H1 (cell line): ENCODE results near the gene KCND3. TPM values are rescaled to one million over a fixed set of nuclear protein-coding genes. Genes with fewer than 3 reads are reported as not detected.

Experiments
- CTCF ChIA-PET: fragments of 300-600 bp; sonication (Branson Sonifier 250); formaldehyde crosslinking; loops from one replicate; lab custom pipeline; 2021; ENCODE audit not compliant: partially characterized antibody; lab: Charles Lee
- POLR2A ChIA-PET: fragments of 300-600 bp; sonication (Branson Sonifier 250); formaldehyde crosslinking; loops from one replicate; lab custom pipeline; 2021; ENCODE audit warnings: inconsistent platforms; ENCODE audit not compliant: partially characterized antibody; lab: Charles Lee
- DNase-seq, 2 experiments: peaks; one replicate each; pipeline versions ENCODE4 v3.0.0 to v3.0.0-alpha.2; 2010 to 2022; ENCODE audit warnings: low spot score in 2 of 2, low read depth in 1 of 2, mixed read lengths in 1 of 2
- FAIRE-seq: peaks from 2 replicates; lab custom pipeline; 2011; peaks lifted over from hg19 to GRCh38; lab: Jason Lieb, UNC
- H2AFZ ChIP-seq: 2 replicates; pipeline ENCODE4 v1.8.1; 2012; ENCODE audit warnings: low read length, inconsistent platforms
- H2AK5ac ChIP-seq: 2 replicates; pipeline ENCODE4 v1.6.1; 2013; ENCODE audit warnings: low read depth, low read length
- H2BK120ac ChIP-seq: replicated peaks from 2 replicates; pipeline ENCODE3; 2013; ENCODE audit warnings: low read depth, low read length, inconsistent platforms
- H2BK12ac ChIP-seq: 2 replicates; pipeline ENCODE4 v1.6.1; 2013; ENCODE audit warnings: low read depth, low read length
- H2BK15ac ChIP-seq: 2 replicates; pipeline ENCODE4 v1.6.1; 2013; ENCODE audit warnings: low read length
- H2BK20ac ChIP-seq: 2 replicates; pipeline ENCODE4 v1.6.1; 2013; ENCODE audit warnings: low read length
- H2BK5ac ChIP-seq: 2 replicates; pipeline ENCODE4 v1.6.1; 2013; ENCODE audit warnings: low read depth, low read length
- H3K14ac ChIP-seq: 2 replicates; pipeline ENCODE4 v1.6.1; 2013; ENCODE audit warnings: inconsistent platforms; ENCODE audit not compliant: insufficient read length
- H3K18ac ChIP-seq: 2 replicates; pipeline ENCODE4 v1.6.1; 2013; ENCODE audit warnings: low read length; ENCODE audit errors: extremely low read depth
- H3K23ac ChIP-seq: 2 replicates; pipeline ENCODE4 v1.6.1; 2013; ENCODE audit warnings: inconsistent platforms; ENCODE audit not compliant: insufficient read length
- H3K23me2 ChIP-seq: 2 replicates; pipeline ENCODE4 v1.6.1; 2013; ENCODE audit warnings: low read depth, low read length
- H3K27ac ChIP-seq: 2 replicates; pipeline ENCODE4 v1.6.1; 2011; ENCODE audit warnings: low read depth, low read length, inconsistent platforms
- H3K27me3 ChIP-seq, 4 experiments: replicated peaks in 1 of 4; 1 replicate in 1 of 4; 2 replicates in 3 of 4; pipeline versions ENCODE4 v1.6.1 to v1.8.1; 2011 to 2013; ENCODE audit warnings: low read length in 3 of 4, mild to moderate bottlenecking in 3 of 4, inconsistent platforms in 2 of 4, mixed read lengths in 2 of 4, moderate library complexity in 1 of 4; ENCODE audit not compliant: control insufficient read depth in 3 of 4, insufficient read depth in 3 of 4; ENCODE audit errors: extremely low read depth in 1 of 4
- H3K36me3 ChIP-seq, 4 experiments: 2 replicates each; pipeline versions ENCODE4 v1.6.1 to v1.8.1; 2011 to 2013; ENCODE audit warnings: mild to moderate bottlenecking in 4 of 4, low read length in 3 of 4, moderate library complexity in 2 of 4, control low read depth in 1 of 4, inconsistent platforms in 1 of 4; ENCODE audit not compliant: insufficient read depth in 4 of 4, control insufficient read depth in 2 of 4
- H3K4ac ChIP-seq: replicated peaks from 2 replicates; pipeline ENCODE3; 2013; ENCODE audit warnings: low read length, low read depth, mixed read lengths, inconsistent platforms; ENCODE audit not compliant: insufficient read length
- H3K4me1 ChIP-seq, 4 experiments: replicated peaks in 1 of 4; 1 replicate in 1 of 4; 2 replicates in 3 of 4; pipeline versions ENCODE4 v1.6.1 to v1.8.1; 2011 to 2013; ENCODE audit warnings: low read length in 3 of 4, inconsistent platforms in 2 of 4, mixed read lengths in 1 of 4; ENCODE audit not compliant: insufficient read depth in 4 of 4, control insufficient read depth in 3 of 4
- H3K4me2 ChIP-seq, 2 experiments: 2 replicates each; pipeline versions ENCODE4 v1.6.1 to v1.8.1; 2011 to 2013; ENCODE audit warnings: low read depth in 2 of 2, low read length in 2 of 2, control low read depth in 1 of 2, inconsistent platforms in 1 of 2, mild to moderate bottlenecking in 1 of 2; ENCODE audit not compliant: insufficient read depth in 1 of 2
- H3K4me3 ChIP-seq, 4 experiments: fragments of 200-600, 300-600 bp in 1 of 4; sonication (generic), shearing (Covaris generic), sonication (Bioruptor Twin) in 1 of 4; 2 replicates each; pipeline versions ENCODE4 v1.5.1 to v1.8.1; 2011 to 2016; ENCODE audit warnings: low read length in 4 of 4, low read depth in 3 of 4, control low read depth in 2 of 4, inconsistent platforms in 2 of 4, mild to moderate bottlenecking in 2 of 4, mixed read lengths in 1 of 4, moderate library complexity in 1 of 4; ENCODE audit not compliant: insufficient read depth in 2 of 4; ENCODE audit errors: extremely low read depth in 1 of 4
- H3K56ac ChIP-seq: replicated peaks from 2 replicates; pipeline ENCODE3; 2013; ENCODE audit warnings: low read depth, mild to moderate bottlenecking, mixed read lengths, low read length, inconsistent platforms; ENCODE audit not compliant: insufficient read length
- H3K79me1 ChIP-seq: 2 replicates; pipeline ENCODE4 v1.6.1; 2013; ENCODE audit warnings: low read depth, low read length, control low read depth
- H3K79me2 ChIP-seq, 2 experiments: 2 replicates each; pipeline versions ENCODE4 v1.6.1 to v1.8.1; 2012 to 2013; ENCODE audit warnings: low read length in 2 of 2, mild to moderate bottlenecking in 2 of 2, inconsistent platforms in 1 of 2; ENCODE audit not compliant: insufficient read depth in 2 of 2, control insufficient read depth in 1 of 2
- H3K9ac ChIP-seq, 4 experiments: replicated peaks in 1 of 4; 1 replicate in 1 of 4; 2 replicates in 3 of 4; pipeline versions ENCODE4 v1.6.1 to v1.8.1; 2011 to 2013; ENCODE audit warnings: low read depth in 3 of 4, low read length in 3 of 4, control low read depth in 2 of 4, mild to moderate bottlenecking in 2 of 4, moderate library complexity in 2 of 4, inconsistent platforms in 1 of 4; ENCODE audit errors: extremely low read depth in 1 of 4
- H3K9me3 ChIP-seq, 2 experiments: 2 replicates each; pipeline versions ENCODE4 v1.6.1 to v1.8.1; 2012 to 2013; ENCODE audit warnings: mild to moderate bottlenecking in 2 of 2, moderate library complexity in 2 of 2, control low read depth in 1 of 2, inconsistent platforms in 1 of 2, low read depth in 1 of 2, low read length in 1 of 2, mixed read lengths in 1 of 2; ENCODE audit not compliant: insufficient read depth in 2 of 2
- H4K20me1 ChIP-seq, 2 experiments: replicated peaks in 1 of 2; 2 replicates each; pipeline versions ENCODE3 to v1.8.1; 2011 to 2013; ENCODE audit warnings: inconsistent platforms in 2 of 2, low read length in 2 of 2, mild to moderate bottlenecking in 1 of 2; ENCODE audit not compliant: insufficient read depth in 2 of 2, control insufficient read depth in 1 of 2
- H4K5ac ChIP-seq: 2 replicates; pipeline ENCODE4 v1.6.1; 2013; ENCODE audit warnings: low read length, low read depth, mixed read lengths, inconsistent platforms; ENCODE audit not compliant: insufficient read length
- H4K8ac ChIP-seq: 2 replicates; pipeline ENCODE4 v1.8.0; 2013; ENCODE audit warnings: mild to moderate bottlenecking, moderate library complexity, low read length, inconsistent platforms; ENCODE audit not compliant: insufficient read depth; ENCODE audit errors: extremely low read depth
- H4K91ac ChIP-seq: replicated peaks from 2 replicates; pipeline ENCODE3; 2013; ENCODE audit warnings: low read length, mixed read lengths, inconsistent platforms; ENCODE audit not compliant: insufficient read length
- ASH2L ChIP-seq: fragments of 200-600, 300-600 bp; sonication (generic); IDR thresholded peaks from one replicate; pipeline ENCODE4 v1.7.1; 2017; ENCODE audit warnings: low read length
- BRCA1 ChIP-seq: IDR thresholded peaks from 2 replicates; pipeline ENCODE4 v1.6.1; 2012; ENCODE audit warnings: low read depth, low read length, improper control_type of control experiment
- CEBPB ChIP-seq: IDR thresholded peaks from 2 replicates; pipeline ENCODE4 v1.6.1; 2012; ENCODE audit warnings: low read depth, low read length
- CTBP2 ChIP-seq: IDR thresholded peaks from 2 replicates; pipeline ENCODE4 v1.7.0; 2011; ENCODE audit warnings: borderline replicate concordance, mild to moderate bottlenecking, moderate library complexity, mixed read lengths, low read length; ENCODE audit not compliant: insufficient read depth, insufficient read length
- EP300 ChIP-seq, 2 experiments: IDR thresholded peaks; 1 replicate in 1 of 2; 2 replicates in 1 of 2; pipeline ENCODE4 v1.6.1; 2011 to 2012; ENCODE audit warnings: low read depth in 2 of 2, low read length in 2 of 2, mild to moderate bottlenecking in 2 of 2, borderline replicate concordance in 1 of 2, inconsistent platforms in 1 of 2, moderate library complexity in 1 of 2
- HDAC6 ChIP-seq: IDR thresholded peaks from one replicate; pipeline ENCODE4 v1.7.1; 2012; ENCODE audit warnings: low read depth, mild to moderate bottlenecking, inconsistent platforms, low read length, moderate library complexity
- NANOG ChIP-seq: IDR thresholded peaks from 2 replicates; pipeline ENCODE4 v1.6.1; 2011; ENCODE audit warnings: low read length, low read depth, mild to moderate bottlenecking, inconsistent platforms; ENCODE audit not compliant: insufficient read depth, poor library complexity, severe bottlenecking
- SIN3A ChIP-seq, 2 experiments: IDR thresholded peaks in 1 of 2; conservative IDR thresholded peaks in 1 of 2; 2 replicates each; pipeline ENCODE4 v1.6.1; 2011 to 2012; ENCODE audit warnings: low read length in 2 of 2, improper control_type of control experiment in 1 of 2, low read depth in 1 of 2, mild to moderate bottlenecking in 1 of 2
- SIX5 ChIP-seq: IDR thresholded peaks from 2 replicates; pipeline ENCODE4 v1.6.1; 2011; ENCODE audit warnings: mild to moderate bottlenecking, low read depth, low read length
- SP2 ChIP-seq: IDR thresholded peaks from 2 replicates; pipeline ENCODE4 v1.6.1; 2012; ENCODE audit warnings: mild to moderate bottlenecking, low read length, inconsistent platforms
- YY1 ChIP-seq: IDR thresholded peaks from 2 replicates; pipeline ENCODE4 v1.6.1; 2011; ENCODE audit warnings: low read depth, mild to moderate bottlenecking, low read length
- WGBS, 2 experiments: shearing (Covaris generic) in 1 of 2; methylation state at CpG; one replicate each; pipeline versions ENCODE4 v1.1.6 to v1.1.7; 2013 to 2015; ENCODE audit warnings: low lambda C conversion rate in 2 of 2, mixed read lengths in 2 of 2, inconsistent platforms in 1 of 2, low coverage in 1 of 2, missing lambda C conversion rate in 1 of 2; ENCODE audit not compliant: insufficient replicate concordance in 2 of 2, insufficient coverage in 1 of 2, insufficient read length in 1 of 2; ENCODE audit errors: extremely low coverage in 1 of 2, missing lambda C conversion rate in 1 of 2; 5-methylcytosine and 5-hydroxymethylcytosine counted together
- polyA plus RNA-seq, 7 experiments: library from polyadenylated mRNA; depleted of rRNA in 3 of 7; stranded (reverse) in 5 of 7; unstranded in 2 of 7; fragments of >200 nt in 5 of 7; fragments of 200-250 nt in 2 of 7; gene quantifications; 1 replicate in 5 of 7; 2 replicates in 1 of 7; 4 replicates in 1 of 7; pipeline versions ENCODE4 v1.2.1 to v1.2.3, GENCODE V29; 2011 to 2013; ENCODE audit warnings: missing spikeins in 2 of 7, mixed read lengths in 2 of 7
- total RNA-seq: library from RNA; stranded (reverse); fragmentation: NEBNext Ultra II Directional; extraction: Animal tissue kit (Norgen Biotek cat#: 25700); gene quantifications from 2 replicates; pipeline ENCODE4 v1.2.1, GENCODE V29; 2021

Gene KCND3
- total and polyA plus RNA-seq, 2 of the 8 experiments (the other 6 are each of a cell fraction or from before 2014, with no cell fraction given) = 0.14 to 0.48 TPM

GRCh38 chr1:111961773-111962565 is 27.5 kb downstream of the KCND3 start:
- Histone ChIP-seq H4K5ac (no peak overlapping the region), H2AFZ (no peak overlapping the region)
- CTCF ChIA-PET = interaction anchor here (0.9 to 1.4 kb wide), 5 partner anchors 8 to 107 kb away, joined by 3 to 4 read pairs (median 3); no protein-coding TSS in a partner anchor
- TF ChIP-seq SP2 = no peak
- no peak for TF ChIP-seq CTBP2
- TF ChIP-seq EP300 (IDR thresholded peaks at IDR 0.05; ENCODE audit: borderline replicate concordance in 1 of 2, low read depth in 2 of 2, low read length in 2 of 2) = no peak
- TF ChIP-seq HDAC6 = no peak
- TF ChIP-seq YY1 = no peak
- no peak for TF ChIP-seq NANOG
- TF ChIP-seq CEBPB = no peak
- no peak for TF ChIP-seq ASH2L
- no peak for TF ChIP-seq SIX5
- TF ChIP-seq BRCA1 = no peak
- no peak for TF ChIP-seq SIN3A (conservative IDR thresholded peaks at IDR 0.05 in 1 of 2, IDR thresholded peaks at IDR 0.05 in 1 of 2; ENCODE audit: low read depth in 1 of 2, low read length in 2 of 2)
- TF ChIP-seq, all 59 proteins: peak for 0
- H4K20me1 ChIP-seq = no peaks in the 10 kb centered on the region
- no peak overlapping the region for H2BK5ac ChIP-seq
- no peak overlapping the region for H3K18ac ChIP-seq
- H3K4me2 ChIP-seq = no peak overlapping the region
- H2BK20ac ChIP-seq = no peak overlapping the region
- H3K79me1 ChIP-seq = no peaks in the 10 kb centered on the region; the same call in 1 of the 2 replicates
- DNase-seq (no peak), FAIRE-seq (no peak)
- no peak overlapping the region for H3K23ac ChIP-seq
- no peak overlapping the region for H2BK15ac ChIP-seq
- no peak overlapping the region for H2BK12ac ChIP-seq
- no peak overlapping the region for H3K4me3 ChIP-seq
- H3K36me3 ChIP-seq = no peaks in the 10 kb centered on the region
- H3K9ac ChIP-seq = no peak overlapping the region
- 80% methylated on average over 11 of the region's 11 CpGs; no CpG with 5 or more reads in 1 of the 2 experiments for WGBS, 2 experiments
- no peaks in the 10 kb centered on the region for H3K79me2 ChIP-seq
- no peak overlapping the region for H3K14ac ChIP-seq
- no peaks in the 10 kb centered on the region for H3K9me3 ChIP-seq
- no peak overlapping the region for H4K8ac ChIP-seq
- no peak overlapping the region for H3K4ac ChIP-seq
- peaks cover 2 to 11% (median 6%) of the 10 kb centered on the region in 4 experiments; a peak in 6 of 7 replicates for H3K4me1 ChIP-seq
- no peaks in the 10 kb centered on the region; the same call in none of the 2 replicates for H3K23me2 ChIP-seq
- no peak overlapping the region for H3K56ac ChIP-seq
- H4K91ac ChIP-seq = no peak overlapping the region
- H2AK5ac ChIP-seq = no peak overlapping the region
- H3K27ac ChIP-seq = no peak overlapping the region
- POLR2A ChIA-PET = no interaction called here
- no peak overlapping the region for H2BK120ac ChIP-seq
- no peaks in the 10 kb centered on the region; a peak in 2 of 7 replicates for H3K27me3 ChIP-seq
